ENCODE results near the gene MPRIP. TPM values are rescaled to one million over a fixed set of nuclear protein-coding genes. Genes with fewer than 3 reads are reported as not detected.

The MPRIP gene
- total RNA-seq, 2 donors from 2014 or later = 235 to 252 TPM

GRCh38 chr17:17070931-17071330, 28.7 kb downstream of the MPRIP start:
- Histone ChIP-seq H3K4me1 (ENCODE audit: control insufficient read depth in 1 of 2, low read depth in 2 of 2) (peaks cover 42 to 59% of the 10 kb centered on the region in 2 donors), H3K9me3 (peaks cover 7% of the 10 kb centered on the region), H3K4me3 (no peak overlapping the region), H3K27ac (no peak overlapping the region), H3K36me3 (peaks cover 6% of the 10 kb centered on the region), H3K27me3 (replicated peaks; ENCODE audit: insufficient read depth) (no peaks in the 10 kb centered on the region)
- TF ChIP-seq CTCF (IDR thresholded peaks at IDR 0.05) = no peak
- ATAC-seq (ENCODE audit: insufficient number of reproducible peaks, low FRiP score, low read depth) = no peak
- DNase-seq (ENCODE audit: low spot score) = no peak

GRCh38 chr17:17071531-17072360, 29.5 kb downstream of the MPRIP start:
- no peak overlapping the region for H3K4me3 ChIP-seq
- DNase-seq (ENCODE audit: low spot score) = no peak
- no peak overlapping the region for H3K27ac ChIP-seq
- H3K9me3 ChIP-seq = peaks cover 7% of the 10 kb centered on the region
- H3K27me3 ChIP-seq (replicated peaks; ENCODE audit: insufficient read depth) = no peaks in the 10 kb centered on the region
- no peak for TF ChIP-seq CTCF (IDR thresholded peaks at IDR 0.05)
- peaks cover 37 to 59% of the 10 kb centered on the region in 2 donors for H3K4me1 ChIP-seq (ENCODE audit: control insufficient read depth in 1 of 2, low read depth in 2 of 2)
- ATAC-seq (ENCODE audit: insufficient number of reproducible peaks, low FRiP score, low read depth) = no peak
- H3K36me3 ChIP-seq = peaks cover 6% of the 10 kb centered on the region

DNA sequence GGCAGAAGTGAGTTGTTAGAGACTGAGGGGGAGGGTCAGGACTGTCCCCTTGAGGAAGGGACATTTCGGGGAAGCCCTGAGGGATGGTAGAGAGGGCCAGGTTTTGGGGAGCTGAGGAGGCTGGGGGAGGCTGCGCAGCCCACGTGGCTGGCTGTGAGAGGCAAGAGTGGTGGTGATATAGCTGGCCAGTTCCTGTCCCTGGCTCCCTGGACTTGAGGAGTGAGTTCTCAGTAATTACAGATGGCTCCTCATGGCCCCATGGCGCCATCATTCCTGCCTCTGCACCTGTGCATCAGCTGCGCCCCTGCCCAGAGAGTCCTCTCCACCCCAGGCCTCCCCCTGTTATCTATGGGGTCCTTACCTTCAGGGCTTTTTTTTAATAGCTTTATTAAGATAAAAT, 30.3 kb downstream of the MPRIP start:
- peaks cover 29 to 51% of the 10 kb centered on the region in 2 donors for H3K4me1 ChIP-seq (ENCODE audit: control insufficient read depth in 1 of 2, low read depth in 2 of 2)
- ATAC-seq (ENCODE audit: insufficient number of reproducible peaks, low FRiP score, low read depth) = no peak
- H3K27me3 ChIP-seq (replicated peaks; ENCODE audit: insufficient read depth) = no peaks in the 10 kb centered on the region
- peaks cover 7% of the 10 kb centered on the region for H3K9me3 ChIP-seq
- no peak overlapping the region for H3K4me3 ChIP-seq
- peaks cover 10% of the 10 kb centered on the region for H3K36me3 ChIP-seq
- DNase-seq (ENCODE audit: low spot score) = no peak
- H3K27ac ChIP-seq = no peak overlapping the region
- TF ChIP-seq CTCF (IDR thresholded peaks at IDR 0.05) = no peak

GRCh38 chr17:17073030-17073564, 30.8 kb downstream of the MPRIP start:
- H3K9me3 ChIP-seq = peaks cover 7% of the 10 kb centered on the region
- H3K27me3 ChIP-seq (replicated peaks; ENCODE audit: insufficient read depth) = no peaks in the 10 kb centered on the region
- H3K27ac ChIP-seq = no peak overlapping the region
- ATAC-seq (ENCODE audit: insufficient number of reproducible peaks, low FRiP score, low read depth) = no peak
- H3K4me1 ChIP-seq (ENCODE audit: control insufficient read depth in 1 of 2, low read depth in 2 of 2) = peaks cover 29 to 51% of the 10 kb centered on the region in 2 donors
- H3K36me3 ChIP-seq = peaks cover 15% of the 10 kb centered on the region
- TF ChIP-seq CTCF (IDR thresholded peaks at IDR 0.05) = no peak
- no peak for DNase-seq (ENCODE audit: low spot score)
- no peak overlapping the region for H3K4me3 ChIP-seq

DNA sequence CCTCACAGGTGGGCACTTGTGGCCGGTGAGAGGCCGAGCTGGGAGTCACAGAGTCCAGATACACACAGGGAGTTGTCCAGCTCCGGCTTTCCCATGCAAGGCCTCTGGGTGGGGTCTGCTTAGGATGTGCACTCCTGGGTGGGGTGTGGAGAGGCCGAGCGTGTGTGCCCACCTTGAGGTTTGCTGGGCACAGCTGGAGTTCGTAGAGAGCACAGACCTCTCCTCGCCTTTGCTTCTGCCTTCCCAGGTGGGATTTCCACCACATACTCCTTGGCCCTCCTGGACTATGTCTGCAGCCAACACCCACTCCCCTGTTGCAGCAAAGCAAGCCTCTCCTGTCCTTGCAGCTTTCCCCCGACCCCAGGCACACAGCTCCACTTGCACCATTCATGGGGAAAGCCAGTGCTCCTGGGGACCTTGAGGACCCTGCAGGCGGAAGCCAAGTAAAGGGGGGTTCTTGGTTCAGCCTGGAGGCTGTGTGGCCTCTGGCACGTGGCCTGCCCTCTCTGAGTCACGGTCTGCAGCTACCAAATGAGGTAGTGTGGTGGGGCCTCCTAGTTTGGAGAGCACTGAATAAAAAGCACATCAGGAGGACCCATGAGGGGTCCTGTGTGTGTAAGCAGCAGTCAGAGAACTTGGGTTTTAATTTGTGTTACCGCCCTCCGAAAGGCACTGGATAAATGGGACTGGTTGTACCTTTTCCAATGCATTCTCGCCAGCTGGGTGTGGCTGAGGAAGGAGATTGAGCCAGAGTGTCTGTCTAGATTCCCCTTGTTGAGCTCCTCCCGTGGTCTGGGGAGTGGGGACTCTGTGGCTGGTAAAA, 31.5 kb downstream of the MPRIP start:
- ATAC-seq (ENCODE audit: insufficient number of reproducible peaks, low FRiP score, low read depth) (no peak), DNase-seq (ENCODE audit: low spot score) (no peak)
- H3K4me1 ChIP-seq (ENCODE audit: control insufficient read depth in 1 of 2, low read depth in 2 of 2) = peaks cover 29 to 51% of the 10 kb centered on the region in 2 donors
- H3K36me3 ChIP-seq = peaks cover 22% of the 10 kb centered on the region
- no peak for TF ChIP-seq CTCF (IDR thresholded peaks at IDR 0.05)
- no peak overlapping the region for H3K27ac ChIP-seq
- no peak overlapping the region for H3K4me3 ChIP-seq
- H3K27me3 ChIP-seq (replicated peaks; ENCODE audit: insufficient read depth) = no peaks in the 10 kb centered on the region
- H3K9me3 ChIP-seq = peaks cover 7% of the 10 kb centered on the region
